ENCODE results near the gene GOLPH3L.
A peak's percentile ranks its signal among the peaks of the same experiment; 100 is the strongest.
"Not testable (repeated sequence)": the region's sequence is repeated elsewhere in the genome, so short reads cannot be mapped to it uniquely, and the experiment has no call there.

GOLPH3L gene

GRCh38 chr1:150615346-150616201 is 81.4 kb downstream of the GOLPH3L start:
- DNase-seq (ENCODE audit: low read depth in 2 of 2), result no peak

- DNase-seq (ENCODE audit: low read depth in 2 of 2), result peak; percentile 28 to 33
These were observed 83.7 kb downstream of the GOLPH3L start for GRCh38 chr1:150613061-150613920.

- no peak for DNase-seq (ENCODE audit: low read depth in 2 of 2)
These were observed 85.0 kb downstream of the GOLPH3L start for GRCh38 chr1:150612014-150612345.

- DNase-seq (ENCODE audit: low read depth in 2 of 2), result no peak
These were observed 86.4 kb downstream of the GOLPH3L start for GRCh38 chr1:150610576-150610975.

GRCh38 chr1:150609732-150610131 is 87.2 kb downstream of the GOLPH3L start:
- DNase-seq (ENCODE audit: low read depth in 2 of 2), result no peak

- DNase-seq (ENCODE audit: low read depth in 2 of 2), result no peak
These were observed 90.4 kb downstream of the GOLPH3L start for GRCh38 chr1:150606463-150607142.

- DNase-seq (ENCODE audit: low read depth in 2 of 2), result not testable (repeated sequence)
These were observed 91.6 kb downstream of the GOLPH3L start for GRCh38 chr1:150605451-150605731.

GRCh38 chr1:150604226-150604588 is 92.7 kb downstream of the GOLPH3L start:
- no peak for DNase-seq (ENCODE audit: low read depth in 2 of 2)

GRCh38 chr1:150603711-150604110 is 93.2 kb downstream of the GOLPH3L start:
- no peak for DNase-seq (ENCODE audit: low read depth in 2 of 2)

- not testable (repeated sequence) for DNase-seq (ENCODE audit: low read depth in 2 of 2)
These were observed 94.6 kb downstream of the GOLPH3L start for GRCh38 chr1:150602372-150602771.

GRCh38 chr1:150601540-150601939 is 95.4 kb downstream of the GOLPH3L start:
- DNase-seq (ENCODE audit: low read depth in 2 of 2), result no peak

GRCh38 chr1:150598346-150598745 is 98.6 kb downstream of the GOLPH3L start:
- DNase-seq (ENCODE audit: low read depth in 2 of 2), result not testable (repeated sequence)

- DNase-seq (ENCODE audit: low read depth in 2 of 2), result no peak
These were observed 100.0 kb downstream of the GOLPH3L start for GRCh38 chr1:150596976-150597375.
